NCI-H69 (cell line): ENCODE measurements around the gene UBAP1L.
"Not testable (repeated sequence)": the region's sequence is repeated elsewhere in the genome, so short reads cannot be mapped to it uniquely, and the experiment has no call there.

Source experiments
- DNase-seq: peaks from one replicate; lab custom pipeline; 2025; lab: John Stamatoyannopoulos, UW

UBAP1L gene

DNA sequence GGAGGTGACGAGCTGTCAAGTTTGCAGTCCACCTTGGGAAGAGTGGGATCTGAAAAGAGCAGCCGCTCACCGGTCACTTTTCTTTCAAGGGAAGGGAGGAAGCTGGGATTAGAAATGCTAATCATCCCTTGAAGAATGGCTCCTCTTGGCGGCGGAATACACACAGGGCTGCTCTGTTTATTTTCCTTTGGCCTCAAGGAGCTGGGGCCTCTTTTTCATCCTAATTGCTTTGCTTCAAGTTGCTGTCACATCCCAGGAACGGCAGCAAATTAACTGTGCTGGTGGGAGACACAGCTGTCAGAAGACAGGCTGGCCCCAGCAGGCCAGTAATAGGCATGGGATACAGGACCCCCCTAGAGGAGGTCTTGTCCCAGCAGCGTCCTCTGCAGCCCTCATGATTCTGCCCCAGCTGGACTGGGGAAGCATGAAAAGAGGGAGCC, 31.7 kb downstream of the UBAP1L start:
- DNase-seq, result peak; percentile 46

DNA sequence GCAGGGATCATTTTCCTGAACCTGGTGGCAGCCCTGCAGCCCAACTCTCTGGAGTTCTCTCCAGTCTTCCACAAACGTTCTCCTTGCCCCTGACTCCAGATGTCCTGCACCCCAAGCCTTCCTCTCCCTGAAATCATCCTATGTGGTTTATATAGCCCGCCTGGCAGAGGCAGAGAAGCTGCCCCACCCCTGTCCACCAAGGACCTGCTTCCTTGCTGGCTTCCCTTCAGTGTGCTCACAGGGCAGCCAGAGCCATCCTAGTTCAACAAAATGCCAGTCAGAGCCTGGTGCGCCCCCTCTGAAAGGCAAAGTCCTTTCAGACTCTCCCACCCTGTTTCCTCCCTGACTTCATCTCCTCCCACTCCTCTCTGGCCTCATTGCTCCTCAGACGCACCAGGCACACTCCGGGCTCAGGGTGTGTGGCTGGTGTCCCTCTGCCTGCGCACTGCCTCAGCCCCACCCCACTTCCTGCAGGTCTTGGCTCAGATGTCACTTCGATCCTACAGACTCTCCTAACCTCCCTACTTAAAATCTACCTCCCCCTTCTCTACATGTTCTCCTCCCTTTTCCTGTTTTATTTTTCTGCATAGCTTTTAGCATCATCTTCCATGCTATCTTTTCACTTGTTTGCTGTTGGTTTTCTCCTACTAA, 32.6 kb downstream of the UBAP1L start:
- DNase-seq, result peak; percentile 71

GRCh38 chr15:65081758-65082157, 33.2 kb downstream of the UBAP1L start:
- DNase-seq, result peak; percentile 16

- no peak for DNase-seq
Measured at GRCh38 chr15:65081270-65081669, 33.7 kb downstream of the UBAP1L start.

DNA sequence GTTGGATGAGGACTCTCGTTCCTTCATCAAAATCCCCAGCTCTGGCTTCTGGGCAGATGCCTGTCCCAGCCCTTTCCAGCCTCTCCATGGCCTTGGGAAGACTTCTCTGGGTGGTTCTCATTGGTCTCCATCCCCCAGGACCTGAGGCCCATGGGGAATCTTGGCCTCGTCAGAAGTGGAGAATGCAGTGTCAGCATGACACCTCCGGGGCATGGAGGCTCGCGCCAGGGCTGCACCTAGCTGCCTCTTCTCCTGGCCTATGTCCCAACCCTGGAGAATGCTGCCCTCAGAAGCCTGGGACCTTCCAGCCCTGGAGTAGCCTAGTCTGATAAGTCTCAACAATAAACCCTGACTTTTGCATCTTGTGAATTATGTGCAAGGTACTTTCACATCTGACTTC, 35.4 kb downstream of the UBAP1L start:
- no peak for DNase-seq

GRCh38 chr15:65077981-65078352, 37.0 kb downstream of the UBAP1L start:
- DNase-seq, result peak; percentile 26

- no peak for DNase-seq
Measured at GRCh38 chr15:65077291-65077980, 37.6 kb downstream of the UBAP1L start.

DNA sequence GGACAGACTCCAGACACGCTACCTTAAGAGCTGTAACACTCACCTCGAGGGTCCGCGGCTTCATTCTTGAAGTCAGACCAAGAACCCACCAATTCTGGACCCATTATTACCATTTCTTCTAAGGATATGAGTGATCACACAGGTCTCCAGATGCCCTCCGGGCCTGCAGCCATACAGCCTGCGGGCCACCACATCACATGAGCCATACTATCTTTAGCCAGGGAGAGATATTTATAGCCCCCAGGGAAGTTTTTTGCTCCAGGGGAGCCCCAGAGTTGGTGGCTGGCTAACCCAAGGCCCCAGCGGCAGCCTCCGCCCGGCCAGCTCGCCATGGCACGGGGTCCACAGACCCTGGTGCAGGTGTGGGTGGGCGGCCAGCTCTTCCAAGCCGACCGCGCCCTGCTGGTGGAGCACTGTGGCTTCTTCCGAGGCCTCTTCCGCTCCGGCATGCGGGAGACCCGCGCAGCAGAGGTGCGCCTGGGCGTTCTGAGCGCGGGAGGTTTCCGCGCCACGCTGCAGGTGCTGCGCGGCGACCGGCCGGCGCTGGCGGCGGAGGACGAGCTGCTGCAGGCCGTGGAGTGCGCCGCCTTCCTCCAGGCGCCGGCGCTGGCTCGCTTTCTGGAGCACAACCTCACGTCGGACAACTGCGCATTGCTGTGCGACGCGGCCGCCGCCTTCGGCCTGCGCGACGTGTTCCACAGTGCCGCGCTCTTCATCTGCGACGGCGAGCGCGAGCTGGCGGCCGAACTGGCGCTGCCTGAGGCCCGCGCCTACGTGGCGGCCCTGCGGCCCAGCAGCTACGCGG, 38.3 kb downstream of the UBAP1L start, which contains the start of gene KBTBD13:
Gene KBTBD13 (plus strand): TSS at position 261 of the 805 bp plus-strand sequence. CDS start 70 bp downstream, at position 331.
- no peak for DNase-seq

GRCh38 chr15:65075607-65076395, 39.2 kb downstream of the UBAP1L start:
- not testable (repeated sequence) for DNase-seq

DNA sequence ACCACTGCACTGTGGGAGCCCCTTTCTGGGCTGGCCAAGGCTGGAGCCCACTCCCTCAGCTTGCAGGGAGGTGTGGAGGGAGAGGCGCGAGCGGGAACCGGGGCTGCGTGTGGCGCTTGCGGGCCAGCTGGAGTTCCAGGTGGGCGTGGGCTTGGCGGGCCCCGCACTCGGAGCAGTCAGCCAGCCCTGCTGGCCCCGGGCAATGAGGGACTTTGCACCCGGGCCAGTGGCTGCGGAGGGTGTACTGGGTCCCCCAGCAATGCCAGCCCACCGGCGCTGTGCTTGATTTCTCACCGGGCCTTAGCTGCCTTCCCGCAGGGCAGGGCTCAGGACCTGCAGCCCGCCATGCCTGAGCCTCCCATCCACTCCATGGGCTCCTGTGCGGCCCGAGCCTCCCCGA, 40.1 kb downstream of the UBAP1L start:
- DNase-seq, result not testable (repeated sequence)

- no peak for DNase-seq
Measured at GRCh38 chr15:65072617-65073016, 42.4 kb downstream of the UBAP1L start.

- DNase-seq, result no peak
Measured at GRCh38 chr15:65072027-65072426, 43.0 kb downstream of the UBAP1L start.

- DNase-seq, result no peak
Measured at GRCh38 chr15:65071381-65071811, 43.6 kb downstream of the UBAP1L start.

DNA sequence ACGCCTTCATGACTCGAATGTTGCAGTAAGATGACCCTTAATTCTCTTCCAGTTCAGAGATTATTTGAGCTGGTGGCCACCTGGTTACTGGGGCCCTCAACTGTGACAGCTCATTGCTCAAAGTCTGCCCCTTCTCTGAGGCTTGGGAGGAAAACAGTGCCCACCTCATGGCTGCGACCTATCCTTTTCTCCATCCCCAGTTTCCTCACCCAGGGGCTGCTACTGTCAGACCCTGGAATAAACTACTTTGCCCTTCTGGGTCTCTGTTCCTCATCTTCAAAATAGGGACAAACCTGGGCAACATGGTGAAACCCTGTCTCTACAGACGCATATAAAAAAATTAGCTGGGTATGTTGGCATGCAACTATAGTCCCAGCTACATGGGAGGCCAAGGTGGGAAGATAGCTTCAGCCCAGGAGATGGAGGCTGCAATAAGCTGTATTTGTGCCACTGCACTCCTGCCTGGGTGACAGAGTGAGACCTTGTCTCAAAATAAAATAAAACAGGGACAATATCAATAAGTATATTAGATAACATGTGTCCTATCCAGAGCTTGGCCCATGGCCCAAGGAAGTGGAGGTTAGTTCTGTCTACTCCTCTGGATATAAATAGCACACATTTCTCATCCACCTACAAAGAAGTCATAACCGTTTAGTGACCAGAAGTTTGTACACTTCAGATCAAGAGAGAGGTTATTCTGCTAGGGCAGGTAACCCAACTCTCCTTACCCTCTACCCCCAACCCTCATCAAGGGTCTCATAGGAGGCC, 45.0 kb downstream of the UBAP1L start:
- DNase-seq, result no peak

- DNase-seq, result no peak
Measured at GRCh38 chr15:65069179-65069578, 45.8 kb downstream of the UBAP1L start.

GRCh38 chr15:65068403-65068788, 46.6 kb downstream of the UBAP1L start:
- DNase-seq, result peak; percentile 40

DNA sequence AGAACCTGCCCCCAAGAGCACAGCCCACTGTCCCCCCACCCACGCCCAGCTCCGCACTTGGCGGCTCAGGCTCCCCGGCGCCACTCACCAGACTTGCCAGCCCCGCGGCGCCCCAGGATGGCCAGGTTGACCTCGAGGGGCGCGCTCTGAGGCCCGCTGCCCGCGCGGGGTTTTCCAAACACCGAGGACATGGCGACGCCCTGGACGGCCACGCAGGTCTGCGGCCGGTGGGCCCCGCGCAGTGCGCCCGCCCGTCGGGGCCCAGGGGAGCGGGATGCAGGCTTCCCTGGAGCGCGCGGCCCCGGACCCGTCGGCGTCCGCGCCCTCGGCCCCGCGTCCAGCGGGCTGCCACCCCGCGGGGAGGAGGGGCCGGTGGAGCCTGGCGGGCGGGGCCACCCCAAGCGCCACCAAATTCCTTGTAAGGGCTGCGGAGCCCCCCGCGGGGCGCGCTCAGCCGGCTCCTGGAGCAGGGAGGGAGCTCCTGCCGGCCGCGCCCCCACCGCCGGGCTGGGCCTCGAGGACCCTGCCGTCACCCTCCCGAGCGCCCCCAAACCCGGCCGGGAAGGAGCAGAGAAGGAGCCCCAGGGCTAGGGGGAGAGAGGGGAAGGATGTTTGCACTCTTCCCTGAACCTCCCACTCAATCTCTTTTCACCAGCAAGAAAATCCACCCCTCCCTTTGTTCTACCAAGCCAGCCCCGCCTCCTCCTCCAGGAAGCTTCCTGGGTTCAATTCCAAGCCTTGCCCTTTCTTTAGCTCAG, 47.2 kb downstream of the UBAP1L start, which contains the start of gene RASL12:
Gene RASL12 (minus strand): TSS at position 347 of the 758 bp plus-strand sequence. CDS start 156 bp downstream, at position 191.
- peak; percentile 62 for DNase-seq

GRCh38 chr15:65067317-65067644, 47.7 kb downstream of the UBAP1L start:
- no peak for DNase-seq

- DNase-seq, result no peak
Measured at GRCh38 chr15:65066635-65067316, 48.2 kb downstream of the UBAP1L start.
